ENCODE results near the gene ATF6B. TPM values are rescaled to one million over a fixed set of nuclear protein-coding genes. Genes with fewer than 3 reads are reported as not detected.

Gene ATF6B
- total RNA-seq = 11.8 and 16.4 TPM in 2 replicates

GRCh38 chr6:32127717-32128592 lies at the start of gene ATF6B:
TSS of gene ATF6B (minus strand) at chr6:32128246. CDS start at chr6:32128207, 39 bp downstream.

DNA sequence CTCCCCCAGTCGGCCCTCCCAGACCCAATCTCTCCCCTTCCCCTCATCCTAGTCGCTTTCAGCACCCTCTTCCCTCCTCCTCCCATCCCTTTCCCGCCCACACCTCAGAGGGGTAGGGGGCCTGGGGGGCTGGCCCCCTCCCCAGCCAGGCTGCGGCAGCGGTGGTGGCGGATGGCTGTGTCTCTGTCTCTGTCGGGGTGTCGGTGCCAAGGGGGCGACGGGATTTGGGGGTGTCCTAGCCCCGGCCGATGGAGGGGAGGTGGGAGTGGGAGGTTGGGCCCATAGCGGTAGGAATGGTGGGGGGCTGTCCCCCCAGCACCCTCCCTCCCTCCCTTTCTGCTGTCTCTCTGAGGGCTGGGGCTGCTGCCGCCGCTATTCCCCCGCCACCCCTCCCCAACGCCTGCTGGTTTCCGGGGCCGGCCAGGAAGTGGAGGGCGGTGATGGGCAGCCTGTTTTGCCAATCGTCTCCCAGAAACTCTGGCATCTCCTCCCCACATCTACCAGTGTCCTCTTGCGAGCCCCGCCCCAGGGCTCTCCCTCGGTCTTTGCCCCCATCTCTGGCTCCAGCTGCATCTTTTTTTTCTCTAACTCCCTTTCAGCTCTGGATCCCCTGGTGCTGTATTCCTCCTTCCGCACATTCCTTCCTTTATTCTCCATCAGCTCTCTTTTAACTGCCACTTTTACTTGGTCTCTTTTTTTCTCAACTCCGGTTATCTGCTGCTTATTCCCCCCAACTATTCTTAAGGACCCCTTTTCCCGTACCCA lies 47.8 kb upstream of the ATF6B start, which contains the start of gene AGPAT1:
AGPAT1 (minus strand) TSS at position 374 of the 765 bp plus-strand sequence. CDS start 4,588 bp downstream, outside the sequence.

DNA sequence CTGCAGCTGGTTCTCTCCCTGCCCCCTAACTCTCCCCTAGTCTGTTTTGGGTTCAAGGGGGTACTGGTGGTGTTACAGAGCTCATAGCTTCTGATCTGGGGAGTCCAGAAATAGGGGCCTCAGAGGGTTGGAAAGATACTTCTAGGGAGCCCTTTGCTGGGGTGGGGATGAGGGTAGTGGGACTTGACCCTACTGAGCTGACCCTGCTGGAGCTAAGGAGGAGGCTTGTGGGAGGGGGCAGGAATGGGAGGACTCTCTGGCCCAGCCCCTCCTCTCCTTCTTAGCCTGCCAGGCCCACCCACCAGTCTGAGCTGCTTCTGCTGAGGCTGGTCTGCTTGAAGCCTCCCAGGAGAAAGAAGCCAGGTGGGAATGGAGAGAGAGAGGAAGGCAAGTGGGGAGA lies 36.2 kb upstream of the ATF6B start, which contains the start of gene EGFL8:
EGFL8 (plus strand) TSS at position 301 of the 400 bp plus-strand sequence. CDS start 1,571 bp downstream, outside the sequence.

GRCh38 chr6:32153564-32154513 lies 25.8 kb upstream of the ATF6B start, which contains the start of gene PPT2:
TSS of gene PPT2 (plus strand) at chr6:32154141. CDS start at chr6:32154595, 454 bp downstream.

GRCh38 chr6:32151863-32152768 lies 24.1 kb upstream of the ATF6B start, which contains the start of gene PRRT1:
TSS of gene PRRT1 (minus strand) at chr6:32151939. CDS start at chr6:32151827, 112 bp downstream.

GRCh38 chr6:32109114-32109764 lies 18.8 kb downstream of the ATF6B start, which contains the start of gene TNXB:
TSS of gene TNXB (minus strand) at chr6:32109338. CDS start at chr6:32098198, 11,140 bp downstream.

Other genes starting within 250 kb of the ATF6B start
- gene SLC44A4, start 249.2 kb downstream of the ATF6B start, total RNA-seq = 0.13 and 0.44 TPM in 2 replicates
- 42.3 and 49.1 TPM in 2 replicates for gene EHMT2, start 230.5 kb downstream of the ATF6B start, total RNA-seq
- 3.3 and 3.7 TPM in 2 replicates for gene ZBTB12, start 226.2 kb downstream of the ATF6B start, total RNA-seq
- gene C2, start 200.5 kb downstream of the ATF6B start, total RNA-seq = 2.8 and 4.3 TPM in 2 replicates
- gene CFB, start 182.2 kb downstream of the ATF6B start, total RNA-seq = 20.3 and 31.2 TPM in 2 replicates
- gene NELFE, start 169.3 kb downstream of the ATF6B start, total RNA-seq = 107 and 119 TPM in 2 replicates
- gene SKIC2, start 169.1 kb downstream of the ATF6B start, total RNA-seq = 41.2 and 58.4 TPM in 2 replicates
- gene DXO, start 156.1 kb downstream of the ATF6B start, total RNA-seq = 9.8 and 10.2 TPM in 2 replicates
- 5.7 and 5.8 TPM in 2 replicates for gene C4A, start 146.2 kb downstream of the ATF6B start, total RNA-seq
- 4.8 and 5.0 TPM in 2 replicates for gene C4B, start 113.5 kb downstream of the ATF6B start, total RNA-seq
- under 0.01 and 0.62 TPM in 2 replicates for gene CYP21A2, start 89.8 kb downstream of the ATF6B start, total RNA-seq
- gene TNXB, start 18.9 kb downstream of the ATF6B start, total RNA-seq = 33.9 and 58.7 TPM in 2 replicates
- 5.5 and 5.9 TPM in 2 replicates for gene FKBPL, start 2.0 kb upstream of the ATF6B start, total RNA-seq
- gene PRRT1, start 23.7 kb upstream of the ATF6B start, total RNA-seq = 0.26 and 0.50 TPM in 2 replicates
- gene PPT2, start 25.9 kb upstream of the ATF6B start, total RNA-seq = 28.3 and 69.1 TPM in 2 replicates
- gene EGFL8, start 36.3 kb upstream of the ATF6B start, total RNA-seq = 1.2 TPM in 2 replicates
- gene AGPAT1, start 47.8 kb upstream of the ATF6B start, total RNA-seq = 14.3 and 17.3 TPM in 2 replicates
- 22.2 and 25.9 TPM in 2 replicates for gene RNF5, start 50.2 kb upstream of the ATF6B start, total RNA-seq
- 0.13 and 0.37 TPM in 2 replicates for gene AGER, start 56.0 kb upstream of the ATF6B start, total RNA-seq
- gene PBX2, start 62.0 kb upstream of the ATF6B start, total RNA-seq = 20.5 and 26.3 TPM in 2 replicates
- 0.92 and 1.1 TPM in 2 replicates for gene GPSM3, start 64.4 kb upstream of the ATF6B start, total RNA-seq
- gene NOTCH4, start 95.8 kb upstream of the ATF6B start, total RNA-seq = 1.3 and 2.2 TPM in 2 replicates
- not detected in 2 replicates for gene TSBP1, start 243.7 kb upstream of the ATF6B start, total RNA-seq